H54 (cell line): ENCODE measurements around the gene ABHD15.

Experiments
- DNase-seq: peaks from one replicate; pipeline ENCODE4 v3.0.0; 2011; ENCODE audit warnings: low spot score, mixed read lengths; ENCODE audit not compliant: insufficient read length
- FAIRE-seq: peaks from 3 replicates; lab custom pipeline; 2011; peaks lifted over from hg19 to GRCh38; lab: Jason Lieb, UNC
- POLR2A ChIP-seq: IDR thresholded peaks from 2 replicates; pipeline ENCODE4 v1.6.1; 2011; ENCODE audit warnings: low read depth, mild to moderate bottlenecking, low read length

ABHD15 gene

GRCh38 chr17:29573558-29573869, 6.7 kb upstream of the ABHD15 start:
- DNase-seq: no peak
- TF ChIP-seq POLR2A: no peak
- FAIRE-seq: no peak

- DNase-seq: no peak
- FAIRE-seq: no peak
- no peak for TF ChIP-seq POLR2A
Measured at GRCh38 chr17:29572691-29573557, 6.1 kb upstream of the ABHD15 start.

DNA sequence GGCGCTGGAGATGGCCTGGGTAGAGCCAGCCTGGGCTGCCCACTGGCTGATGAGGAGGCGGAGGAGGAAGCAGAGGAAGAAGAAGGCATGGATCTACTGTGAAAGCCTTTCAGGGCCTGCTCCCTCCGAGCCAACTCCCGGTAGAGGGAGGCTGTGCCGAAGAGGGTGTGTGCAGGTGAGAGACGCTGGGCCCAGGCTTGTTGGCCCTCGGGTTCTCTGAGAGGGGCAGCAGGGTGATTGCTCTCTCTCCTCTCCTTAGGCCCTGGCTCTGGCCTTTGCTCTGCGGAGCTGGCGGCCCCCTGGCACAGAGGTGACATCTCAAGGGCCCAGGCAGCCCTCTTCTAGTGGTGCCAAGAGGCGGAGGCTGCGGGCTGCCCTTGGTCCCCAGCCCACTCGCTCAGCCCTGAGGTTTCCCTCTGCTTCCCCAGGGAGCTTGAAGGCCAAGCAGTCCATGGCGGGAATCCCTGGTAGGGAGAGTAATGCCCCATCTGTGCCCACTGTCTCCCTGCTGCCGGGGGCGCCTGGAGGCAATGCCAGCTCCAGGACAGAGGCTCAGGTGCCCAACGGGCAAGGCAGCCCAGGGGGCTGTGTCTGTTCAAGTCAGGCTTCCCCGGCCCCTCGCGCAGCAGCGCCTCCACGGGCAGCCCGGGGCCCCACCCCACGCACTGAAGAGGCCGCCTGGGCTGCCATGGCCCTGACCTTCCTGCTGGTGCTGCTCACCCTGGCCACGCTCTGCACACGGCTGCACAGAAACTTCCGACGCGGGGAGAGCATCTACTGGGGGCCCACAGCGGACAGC, 5.2 kb upstream of the ABHD15 start:
- FAIRE-seq: no peak
- TF ChIP-seq POLR2A: no peak
- no peak for DNase-seq

GRCh38 chr17:29571486-29571882, 4.6 kb upstream of the ABHD15 start:
- FAIRE-seq (no peak), DNase-seq (no peak)
- TF ChIP-seq POLR2A: no peak

DNA sequence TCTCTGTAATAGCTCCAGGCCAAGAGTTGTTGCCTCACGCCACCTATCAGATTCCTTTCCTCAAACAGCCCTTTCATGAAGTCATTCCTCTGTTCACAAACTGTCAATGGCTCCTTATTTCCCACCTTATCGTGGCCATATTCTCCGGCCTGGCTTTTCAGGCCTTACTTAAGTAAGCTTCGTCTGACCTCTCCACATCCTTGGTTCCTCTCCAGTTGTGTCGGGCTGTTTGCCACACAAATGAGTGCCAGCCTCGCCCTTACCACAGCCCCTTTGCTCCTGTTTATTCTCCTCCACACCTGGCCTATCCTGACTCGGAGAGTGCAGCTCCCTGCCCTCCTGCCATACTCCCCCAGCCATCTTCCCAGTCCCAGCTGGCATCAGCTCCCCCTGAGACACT, 3.7 kb upstream of the ABHD15 start:
- TF ChIP-seq POLR2A: no peak
- no peak for FAIRE-seq
- DNase-seq: no peak

GRCh38 chr17:29569245-29569950, 2.6 kb upstream of the ABHD15 start:
- no peak for TF ChIP-seq POLR2A

DNA sequence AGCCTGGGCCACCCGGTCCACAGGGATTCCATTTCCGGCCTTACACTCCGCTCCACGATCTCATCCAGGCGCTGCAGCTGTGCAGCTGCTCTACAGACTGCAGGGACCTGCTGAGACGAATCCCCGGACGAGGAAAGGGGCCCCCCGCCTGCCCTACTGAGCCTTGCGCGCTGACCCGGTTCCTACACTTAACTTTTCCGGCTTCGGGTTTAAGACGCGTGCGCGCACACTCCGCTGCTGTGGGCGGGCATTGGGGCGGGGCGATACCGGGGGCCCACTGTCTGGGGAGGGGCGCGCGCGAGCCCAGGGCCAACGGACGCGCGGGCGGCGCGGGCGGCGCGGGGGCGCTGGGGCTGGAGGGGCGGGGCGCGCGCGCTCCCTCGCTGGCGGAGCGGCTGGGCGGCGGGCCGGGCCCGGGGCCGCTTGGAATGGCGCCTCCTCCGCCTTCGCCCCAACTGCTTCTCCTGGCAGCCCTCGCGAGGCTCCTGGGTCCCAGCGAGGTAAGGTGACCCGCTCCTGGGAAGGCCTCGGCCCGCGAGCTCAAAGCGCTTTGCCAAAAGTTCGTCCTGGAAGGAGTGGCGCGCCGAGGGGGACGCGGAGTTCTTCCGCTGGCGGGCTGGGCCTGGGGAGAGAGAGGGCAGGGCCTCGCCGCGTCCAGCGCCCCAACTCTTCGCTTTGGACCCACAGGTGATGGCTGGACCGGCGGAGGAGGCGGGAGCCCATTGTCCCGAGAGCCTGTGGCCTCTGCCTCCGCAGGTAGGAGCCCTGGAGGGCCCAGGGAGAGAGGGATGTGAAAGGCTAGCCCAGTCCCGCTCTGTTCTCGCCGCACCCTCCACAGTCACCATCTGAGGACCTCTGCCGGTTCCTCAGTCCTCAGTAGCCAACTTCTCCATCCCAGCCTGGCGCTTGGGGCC, 1.8 kb upstream of the ABHD15 start, which contains the start of gene TP53I13:
TP53I13 (plus strand) TSS at position 371 of the 914 bp plus-strand sequence; CDS start at position 429, 58 bp downstream.
- FAIRE-seq: no peak
- peak; percentile 66 for DNase-seq
- TF ChIP-seq POLR2A: peak; percentile 27; the same call in 1 of the 2 replicates

More at GRCh38 chr17:29569245-29569950, 2.6 kb upstream of the ABHD15 start:
- DNase-seq (no peak), FAIRE-seq (no peak)

GRCh38 chr17:29567554-29568330, 905 bp upstream of the ABHD15 start:
- FAIRE-seq (no peak), DNase-seq (peak; percentile 66)
- no peak; the same call in 1 of the 2 replicates for TF ChIP-seq POLR2A

- no peak for TF ChIP-seq POLR2A
- FAIRE-seq (no peak), DNase-seq (no peak)
Measured at GRCh38 chr17:29567304-29567553, 392 bp upstream of the ABHD15 start.

DNA sequence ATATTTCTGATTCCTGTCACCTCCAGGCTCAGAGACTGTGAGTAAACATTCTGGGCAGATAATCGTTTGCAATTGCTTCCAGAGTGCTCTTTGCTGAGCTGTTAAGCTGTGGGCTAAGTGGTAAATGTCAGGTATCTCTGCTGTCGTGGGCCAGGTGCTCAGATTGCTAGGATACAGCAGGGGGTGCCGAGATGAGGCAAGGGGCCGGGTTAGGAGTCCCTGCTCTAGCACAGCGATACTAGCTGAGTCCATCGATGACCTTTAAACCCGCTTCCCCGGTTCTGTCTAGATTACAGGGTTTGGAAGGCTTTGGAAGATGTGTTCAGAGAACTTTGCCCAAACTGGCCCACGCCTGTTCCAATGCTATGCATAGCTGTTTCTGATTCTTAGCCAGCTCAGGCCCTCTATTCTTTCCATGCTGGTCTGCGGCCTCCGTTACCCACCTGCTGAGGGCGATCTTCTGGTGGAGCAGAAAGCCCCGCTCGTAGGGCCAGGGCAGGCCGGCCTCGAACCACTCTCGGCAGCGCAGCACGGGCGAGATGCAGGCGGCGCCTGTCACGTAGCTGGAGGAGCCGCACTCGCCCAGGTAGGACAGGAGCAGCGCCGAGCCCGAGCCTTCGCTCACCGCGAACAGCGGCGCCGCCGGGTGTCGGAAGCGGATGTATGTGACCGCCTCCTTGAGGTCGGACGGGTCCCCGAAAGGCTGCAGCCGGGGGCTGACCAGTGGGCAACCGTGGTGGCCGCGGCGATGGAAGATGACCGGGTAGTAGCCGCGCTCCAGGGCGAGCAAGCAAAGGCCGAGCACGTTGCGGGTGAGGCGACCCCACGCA, 979 bp downstream of the ABHD15 start:
- DNase-seq: no peak
- no peak for FAIRE-seq
- no peak for TF ChIP-seq POLR2A

DNA sequence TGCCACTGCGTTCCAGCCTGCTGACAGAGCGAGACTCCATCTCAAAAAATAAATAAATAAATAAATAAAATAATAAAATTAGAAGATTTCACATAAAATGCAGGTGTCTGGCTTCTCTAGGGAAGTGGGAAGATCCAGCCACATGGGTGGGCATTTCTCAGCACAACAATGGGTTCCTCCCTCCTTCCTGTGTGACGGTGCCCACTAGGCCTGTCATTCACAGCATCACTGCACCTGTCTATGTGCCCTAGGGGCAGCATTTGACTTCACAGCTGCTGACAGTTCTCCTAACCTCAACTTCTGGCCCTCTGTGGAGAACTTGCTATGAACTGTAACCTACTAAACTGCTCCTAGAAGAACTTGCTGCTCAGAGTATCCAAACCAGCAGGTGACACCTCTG, 3.0 kb downstream of the ABHD15 start:
- DNase-seq: no peak
- TF ChIP-seq POLR2A: no peak
- no peak for FAIRE-seq

- FAIRE-seq (no peak), DNase-seq (no peak)
- TF ChIP-seq POLR2A: no peak
Measured at GRCh38 chr17:29562615-29563014, 4.2 kb downstream of the ABHD15 start.
